A549 (cell line): ENCODE results near the gene EEF2. TPM values are rescaled to one million over a fixed set of nuclear protein-coding genes. Genes with fewer than 3 reads are reported as not detected.

Source experiments
- ATAC-seq, 2 experiments: fragments of 200-7000 bp in 1 of 2; fragments of >200 bp in 1 of 2; cut with Nextera tagmentation in 1 of 2; cut with Tn5 transposase in 1 of 2; 3 replicates each; pipeline versions ENCODE4 v1.8.0 to v1.9.1; 2018 to 2020; ENCODE audit warnings: mild to moderate bottlenecking in 1 of 2, moderate library complexity in 1 of 2
- CTCF ChIA-PET: fragments of 300-600 bp; sonication (Branson Sonifier 250); formaldehyde crosslinking; extraction: SDS; loops from one replicate; lab custom pipeline; 2021; ENCODE audit warnings: antibody characterized with exemption, inconsistent platforms; lab: Yijun Ruan, JAX
- POLR2A ChIA-PET: fragments of 350-600 bp; formaldehyde crosslinking; extraction: SDS; loops from one replicate; lab custom pipeline; 2021; ENCODE audit warnings: antibody characterized with exemption, inconsistent platforms; lab: Yijun Ruan, JAX
- DNase-seq, 2 experiments: peaks; one replicate each; pipeline versions ENCODE4 v3.0.0 to v3.0.0-alpha.2; 2011 to 2016; ENCODE audit warnings: low read depth in 1 of 2, low spot score in 1 of 2
- FAIRE-seq: peaks from 2 replicates; lab custom pipeline; 2011; peaks lifted over from hg19 to GRCh38; lab: Jason Lieb, UNC
- H3K27ac ChIP-seq, 2 experiments: fragments of >200 bp; sonication (Bioruptor Twin); formaldehyde crosslinking; 3 replicates each; pipeline ENCODE4 v1.5.1; 2016 to 2017
- H3K4me1 ChIP-seq: fragments of >200 bp; sonication (Bioruptor Twin); formaldehyde crosslinking; 3 replicates; pipeline ENCODE4 v1.6.1; 2016
- H3K4me2 ChIP-seq: fragments of >200 bp; sonication (Bioruptor Twin); formaldehyde crosslinking; 3 replicates; pipeline ENCODE4 v1.6.1; 2016
- H3K4me3 ChIP-seq: fragments of >200 bp; sonication (Bioruptor Twin); formaldehyde crosslinking; 3 replicates; pipeline ENCODE4 v1.5.1; 2016
- H3K9me3 ChIP-seq: fragments of >200 bp; sonication (Bioruptor Twin); formaldehyde crosslinking; 3 replicates; pipeline ENCODE4 v1.6.1; 2016
- ATOH8 ChIP-seq: fragments of 250-450 bp; sonication (Bioruptor Pico); IDR thresholded peaks from 2 replicates; pipeline ENCODE4 v1.5.0; 2020; ENCODE audit warnings: low read depth, mild to moderate bottlenecking, moderate library complexity
- BCL3 ChIP-seq: fragments of >200 bp; sonication (Bioruptor Twin); formaldehyde crosslinking; IDR thresholded peaks from 3 replicates; pipeline ENCODE4 v1.6.1; 2016
- BHLHE40 ChIP-seq: IDR thresholded peaks from 2 replicates; pipeline ENCODE4 v1.6.1; 2012; ENCODE audit warnings: low read depth, low read length, inconsistent platforms
- CBX2 ChIP-seq: fragments of 200-600 bp; sonication (generic); IDR thresholded peaks from 2 replicates; pipeline ENCODE4 v1.6.1; 2016; ENCODE audit warnings: low read depth, mild to moderate bottlenecking, borderline replicate concordance
- E2F6 ChIP-seq: IDR thresholded peaks from 2 replicates; pipeline ENCODE4 v1.6.1; 2012; ENCODE audit warnings: low read depth, borderline replicate concordance
- EHF ChIP-seq: fragments of 250-450 bp; sonication (Bioruptor Pico); IDR thresholded peaks from 2 replicates; pipeline ENCODE4 v1.5.0; 2020; ENCODE audit warnings: mild to moderate bottlenecking
- FOSB ChIP-seq: fragments of 250-450 bp; sonication (Bioruptor Pico); IDR thresholded peaks from 2 replicates; pipeline ENCODE4 v1.5.0; 2020; ENCODE audit warnings: mild to moderate bottlenecking, moderate library complexity
- FOSL2 ChIP-seq, 2 experiments: fragments of 450-650 bp in 1 of 2; fragments of >200 bp in 1 of 2; sonication (Bioruptor Twin) in 1 of 2; formaldehyde crosslinking; IDR thresholded peaks; 2 replicates each; pipeline versions ENCODE4 v1.5.0 to v1.6.1; 2016 to 2020; ENCODE audit warnings: mild to moderate bottlenecking in 1 of 2, moderate library complexity in 1 of 2
- HES2 ChIP-seq: fragments of >200 bp; sonication (Bioruptor Twin); formaldehyde crosslinking; IDR thresholded peaks from 2 replicates; pipeline ENCODE4 v1.6.1; 2016
- HOXA7 ChIP-seq: fragments of 250-450 bp; sonication (Bioruptor Pico); IDR thresholded peaks from 2 replicates; pipeline ENCODE4 v1.5.0; 2020; ENCODE audit warnings: mild to moderate bottlenecking, moderate library complexity
- HOXB13 ChIP-seq: fragments of 250-450 bp; sonication (Bioruptor Pico); IDR thresholded peaks from 2 replicates; pipeline ENCODE4 v1.5.0; 2020; ENCODE audit warnings: low read depth, mild to moderate bottlenecking, moderate library complexity
- MAX ChIP-seq: IDR thresholded peaks from 2 replicates; pipeline ENCODE4 v1.6.1; 2012
- MYC ChIP-seq: IDR thresholded peaks from 2 replicates; pipeline ENCODE4 v1.6.1; 2012; ENCODE audit warnings: mild to moderate bottlenecking, inconsistent platforms, low read length, improper control_type of control experiment, borderline replicate concordance
- PHF8 ChIP-seq: fragments of 200-600 bp; sonication (generic); IDR thresholded peaks from 2 replicates; pipeline ENCODE4 v1.6.1; 2016; ENCODE audit warnings: low read depth, mild to moderate bottlenecking, antibody characterized with exemption, moderate library complexity, borderline replicate concordance
- REST ChIP-seq: fragments of 200-600 bp; sonication (generic); IDR thresholded peaks from 2 replicates; pipeline ENCODE4 v1.6.1; 2016; ENCODE audit warnings: antibody characterized with exemption, mild to moderate bottlenecking, moderate library complexity
- RFX5 ChIP-seq: fragments of 450-650 bp; IDR thresholded peaks from 2 replicates; pipeline ENCODE4 v1.7.1; 2014; ENCODE audit warnings: antibody characterized with exemption, mild to moderate bottlenecking, moderate library complexity
- USF2 ChIP-seq: fragments of 450-650 bp; IDR thresholded peaks from 2 replicates; pipeline ENCODE4 v1.6.1; 2014; ENCODE audit warnings: antibody characterized with exemption
- ZSCAN20 ChIP-seq: fragments of 250-450 bp; sonication (Bioruptor Pico); IDR thresholded peaks from 2 replicates; pipeline ENCODE4 v1.8.0; 2022; ENCODE audit warnings: mild to moderate bottlenecking, moderate library complexity
- WGBS: methylation state at CpG from one replicate; pipeline ENCODE4 v1.1.6; 2017; ENCODE audit errors: missing lambda C conversion rate; 5-methylcytosine and 5-hydroxymethylcytosine counted together
- polyA plus RNA-seq, 4 experiments: library from polyadenylated mRNA; depleted of rRNA in 3 of 4; stranded (reverse); fragments of >200 nt; fragmentation: RNase III in 1 of 4; extraction: RNeasy Plus Mini Kit Qiagen cat#74134 plus additional on column Dnase treatment in 1 of 4; gene quantifications; 2 replicates in 3 of 4; 3 replicates in 1 of 4; pipeline ENCODE4 v1.2.3, GENCODE V29; 2011 to 2017

The EEF2 gene
- polyA plus RNA-seq, 2 of the 4 experiments (the other 2 are of a cell fraction), result 680 to 971 TPM

GRCh38 chr19:3963458-3964255 lies 21.6 kb downstream of the EEF2 start:
- WGBS, result 85% methylated on average over 8 of the region's 35 CpGs
- ATAC-seq, result no peak

More at GRCh38 chr19:3963458-3964255, 21.6 kb downstream of the EEF2 start:
- TF ChIP-seq CBX2 (no peak), MAX (no peak), MYC (no peak), EHF (no peak), FOSL2 (IDR thresholded peaks at IDR 0.05) (no peak), FOSL2 (CRISPR knock-in tag; IDR thresholded peaks at IDR 0.05) (no peak), RFX5 (no peak), BCL3 (no peak), REST (no peak), PHF8 (no peak), USF2 (no peak), HES2 (no peak), ZSCAN20 (CRISPR knock-in tag) (no peak), ATOH8 (CRISPR knock-in tag) (no peak), HOXB13 (CRISPR knock-in tag) (no peak), BHLHE40 (no peak), HOXA7 (no peak), FOSB (CRISPR knock-in tag) (no peak), E2F6 (no peak)
- ChIA-PET CTCF (interaction anchor here (3.0 kb wide), 1 partner anchor 142 kb away, joined by 10 read pairs; no protein-coding TSS in a partner anchor), POLR2A (no interaction called here)
- Histone ChIP-seq H3K9me3 (no peaks in the 10 kb centered on the region), H3K4me2 (no peak overlapping the region), H3K4me3 (no peak overlapping the region), H3K4me1 (peaks cover 12% of the 10 kb centered on the region), H3K27ac (no peak overlapping the region)
- DNase-seq (no peak), FAIRE-seq (no peak)
